A549 (cell line): ENCODE results near the gene CLDN4. TPM values are rescaled to one million over a fixed set of nuclear protein-coding genes. Genes with fewer than 3 reads are reported as not detected.

Experiments
- ATAC-seq, 2 experiments: fragments of 200-7000 bp in 1 of 2; fragments of >200 bp in 1 of 2; cut with Nextera tagmentation in 1 of 2; cut with Tn5 transposase in 1 of 2; 3 replicates each; pipeline versions ENCODE4 v1.8.0 to v1.9.1; 2018 to 2020; ENCODE audit warnings: mild to moderate bottlenecking in 1 of 2, moderate library complexity in 1 of 2
- CTCF ChIA-PET: fragments of 300-600 bp; sonication (Branson Sonifier 250); formaldehyde crosslinking; extraction: SDS; loops from one replicate; lab custom pipeline; 2021; ENCODE audit warnings: antibody characterized with exemption, inconsistent platforms; lab: Yijun Ruan, JAX
- POLR2A ChIA-PET: fragments of 350-600 bp; formaldehyde crosslinking; extraction: SDS; loops from one replicate; lab custom pipeline; 2021; ENCODE audit warnings: antibody characterized with exemption, inconsistent platforms; lab: Yijun Ruan, JAX
- DNase-seq, 2 experiments: peaks; one replicate each; pipeline versions ENCODE4 v3.0.0 to v3.0.0-alpha.2; 2011 to 2016; ENCODE audit warnings: low read depth in 1 of 2, low spot score in 1 of 2
- FAIRE-seq: peaks from 2 replicates; lab custom pipeline; 2011; peaks lifted over from hg19 to GRCh38; lab: Jason Lieb, UNC
- H3K27ac ChIP-seq, 2 experiments: fragments of >200 bp; sonication (Bioruptor Twin); formaldehyde crosslinking; 3 replicates each; pipeline ENCODE4 v1.5.1; 2016 to 2017
- H3K4me1 ChIP-seq: fragments of >200 bp; sonication (Bioruptor Twin); formaldehyde crosslinking; 3 replicates; pipeline ENCODE4 v1.6.1; 2016
- H3K4me2 ChIP-seq: fragments of >200 bp; sonication (Bioruptor Twin); formaldehyde crosslinking; 3 replicates; pipeline ENCODE4 v1.6.1; 2016
- H3K4me3 ChIP-seq: fragments of >200 bp; sonication (Bioruptor Twin); formaldehyde crosslinking; 3 replicates; pipeline ENCODE4 v1.5.1; 2016
- H3K9me3 ChIP-seq: fragments of >200 bp; sonication (Bioruptor Twin); formaldehyde crosslinking; 3 replicates; pipeline ENCODE4 v1.6.1; 2016
- BHLHE40 ChIP-seq: IDR thresholded peaks from 2 replicates; pipeline ENCODE4 v1.6.1; 2012; ENCODE audit warnings: low read depth, low read length, inconsistent platforms
- CBX8 ChIP-seq: fragments of 200-600 bp; sonication (generic); IDR thresholded peaks from 2 replicates; pipeline ENCODE4 v1.6.1; 2016
- CHD2 ChIP-seq: fragments of 150-350 bp; IDR thresholded peaks from 2 replicates; pipeline ENCODE4 v1.6.1; 2014; ENCODE audit warnings: low read length; ENCODE audit not compliant: partially characterized antibody
- CTCF ChIP-seq: fragments of >200 bp; sonication (Bioruptor Twin); formaldehyde crosslinking; IDR thresholded peaks from 3 replicates; pipeline ENCODE4 v1.5.1; 2016
- EHF ChIP-seq: fragments of 250-450 bp; sonication (Bioruptor Pico); IDR thresholded peaks from 2 replicates; pipeline ENCODE4 v1.5.0; 2020; ENCODE audit warnings: mild to moderate bottlenecking
- ELK1 ChIP-seq: fragments of 150-350 bp; IDR thresholded peaks from 2 replicates; pipeline ENCODE4 v1.6.1; 2014; ENCODE audit warnings: low read depth, mild to moderate bottlenecking, low read length
- EP300 ChIP-seq, 2 experiments: fragments of >200 bp; sonication (Bioruptor Twin); formaldehyde crosslinking; IDR thresholded peaks; 2 replicates in 1 of 2; 3 replicates in 1 of 2; pipeline ENCODE4 v1.6.1; 2016 to 2017
- ESRRA ChIP-seq: fragments of 150-350 bp; IDR thresholded peaks from 2 replicates; pipeline ENCODE4 v1.6.1; 2014; ENCODE audit warnings: mild to moderate bottlenecking, low read length, borderline replicate concordance
- FOSL2 ChIP-seq, 2 experiments: fragments of 450-650 bp in 1 of 2; fragments of >200 bp in 1 of 2; sonication (Bioruptor Twin) in 1 of 2; formaldehyde crosslinking; IDR thresholded peaks; 2 replicates each; pipeline versions ENCODE4 v1.5.0 to v1.6.1; 2016 to 2020; ENCODE audit warnings: mild to moderate bottlenecking in 1 of 2, moderate library complexity in 1 of 2
- HDAC2 ChIP-seq: fragments of 200-600 bp; sonication (generic); IDR thresholded peaks from 2 replicates; pipeline ENCODE4 v1.6.1; 2016
- HEYL ChIP-seq: fragments of 250-450 bp; sonication (Bioruptor Pico); IDR thresholded peaks from 2 replicates; pipeline ENCODE4 v1.8.0; 2021; ENCODE audit warnings: mild to moderate bottlenecking, moderate library complexity
- HOXB13 ChIP-seq: fragments of 250-450 bp; sonication (Bioruptor Pico); IDR thresholded peaks from 2 replicates; pipeline ENCODE4 v1.5.0; 2020; ENCODE audit warnings: low read depth, mild to moderate bottlenecking, moderate library complexity
- JUN ChIP-seq, 2 experiments: fragments of >200 bp; sonication (Bioruptor Twin); formaldehyde crosslinking; IDR thresholded peaks; 2 replicates in 1 of 2; 3 replicates in 1 of 2; pipeline ENCODE4 v1.6.1; 2016 to 2017
- KDM5A ChIP-seq: fragments of 200-600 bp; sonication (generic); IDR thresholded peaks from 2 replicates; pipeline ENCODE4 v1.6.1; 2016; ENCODE audit warnings: antibody characterized with exemption, mild to moderate bottlenecking
- MYC ChIP-seq: IDR thresholded peaks from 2 replicates; pipeline ENCODE4 v1.6.1; 2012; ENCODE audit warnings: mild to moderate bottlenecking, inconsistent platforms, low read length, improper control_type of control experiment, borderline replicate concordance
- NFE2L2 ChIP-seq: fragments of 150-350 bp; conservative IDR thresholded peaks from 2 replicates; pipeline ENCODE4 v1.6.1; 2014; ENCODE audit warnings: low read length
- NR3C1 ChIP-seq: fragments of >200 bp; sonication (Bioruptor Twin); formaldehyde crosslinking; IDR thresholded peaks from 3 replicates; pipeline ENCODE4 v1.6.1; 2017
- PHF8 ChIP-seq: fragments of 200-600 bp; sonication (generic); IDR thresholded peaks from 2 replicates; pipeline ENCODE4 v1.6.1; 2016; ENCODE audit warnings: low read depth, mild to moderate bottlenecking, antibody characterized with exemption, moderate library complexity, borderline replicate concordance
- RAD21 ChIP-seq, 2 experiments: fragments of >200 bp in 1 of 2; sonication (Bioruptor Twin) in 1 of 2; formaldehyde crosslinking in 1 of 2; IDR thresholded peaks in 1 of 2; conservative IDR thresholded peaks in 1 of 2; 2 replicates in 1 of 2; 3 replicates in 1 of 2; pipeline ENCODE4 v1.6.1; 2012 to 2018; ENCODE audit warnings: inconsistent platforms in 1 of 2
- RARB ChIP-seq: fragments of 250-450 bp; sonication (Bioruptor Pico); IDR thresholded peaks from 2 replicates; pipeline ENCODE4 v1.8.0; 2021; ENCODE audit warnings: mild to moderate bottlenecking, moderate library complexity
- RCOR1 ChIP-seq: fragments of 150-350 bp; IDR thresholded peaks from 2 replicates; pipeline ENCODE4 v1.6.1; 2014; ENCODE audit warnings: antibody characterized with exemption, low read length, low read depth
- REST ChIP-seq: fragments of 200-600 bp; sonication (generic); IDR thresholded peaks from 2 replicates; pipeline ENCODE4 v1.6.1; 2016; ENCODE audit warnings: antibody characterized with exemption, mild to moderate bottlenecking, moderate library complexity
- SMC3 ChIP-seq: fragments of >200 bp; sonication (Bioruptor Twin); formaldehyde crosslinking; IDR thresholded peaks from 3 replicates; pipeline ENCODE4 v1.6.1; 2018; ENCODE audit warnings: inconsistent platforms
- TFCP2L1 ChIP-seq: fragments of 250-450 bp; sonication (Bioruptor Pico); IDR thresholded peaks from 2 replicates; pipeline ENCODE4 v1.5.0; 2021; ENCODE audit warnings: mild to moderate bottlenecking
- ZNF302 ChIP-seq: fragments of 250-450 bp; sonication (Bioruptor Pico); IDR thresholded peaks from 2 replicates; pipeline ENCODE4 v1.9.0; 2021; ENCODE audit warnings: inconsistent platforms, mild to moderate bottlenecking, moderate library complexity
- ZSCAN20 ChIP-seq: fragments of 250-450 bp; sonication (Bioruptor Pico); IDR thresholded peaks from 2 replicates; pipeline ENCODE4 v1.8.0; 2022; ENCODE audit warnings: mild to moderate bottlenecking, moderate library complexity
- WGBS: methylation state at CpG from one replicate; pipeline ENCODE4 v1.1.6; 2017; ENCODE audit errors: missing lambda C conversion rate; 5-methylcytosine and 5-hydroxymethylcytosine counted together
- polyA plus RNA-seq, 4 experiments: library from polyadenylated mRNA; depleted of rRNA in 3 of 4; stranded (reverse); fragments of >200 nt; fragmentation: RNase III in 1 of 4; extraction: RNeasy Plus Mini Kit Qiagen cat#74134 plus additional on column Dnase treatment in 1 of 4; gene quantifications; 2 replicates in 3 of 4; 3 replicates in 1 of 4; pipeline ENCODE4 v1.2.3, GENCODE V29; 2011 to 2017
- TF ChIP-seq, protein P1 (sequence below): IDR thresholded peaks from 2 replicates; pipeline ENCODE4 v1.6.1; 2012; ENCODE audit warnings: low read depth, borderline replicate concordance

CLDN4 gene
- polyA plus RNA-seq, 2 of the 4 experiments (the other 2 are of a cell fraction), result 1.5 to 2.4 TPM

DNA sequence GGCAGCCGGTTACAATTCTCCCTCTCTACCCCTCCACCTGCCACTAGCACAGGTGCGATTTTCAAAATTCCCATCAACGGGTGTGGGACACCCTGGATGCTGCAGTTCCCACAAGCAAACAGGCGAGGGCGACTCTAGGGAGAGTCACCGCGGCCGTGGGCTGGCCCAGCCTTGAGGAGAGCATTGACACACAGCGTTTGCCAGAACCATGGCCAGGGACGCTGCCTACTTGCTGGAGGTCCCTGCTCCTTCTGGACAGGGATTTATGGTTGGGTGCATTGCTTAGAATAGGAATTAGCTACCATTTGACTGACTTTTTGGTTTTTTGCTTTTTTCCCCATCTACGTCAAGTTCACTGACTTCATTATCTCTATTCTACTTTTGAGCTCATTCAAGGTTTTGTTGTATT lies 19.0 kb upstream of the CLDN4 start:
- TF ChIP-seq NFE2L2, result no peak
- TF ChIP-seq RARB (CRISPR knock-in tag), result no peak
- TF ChIP-seq ZSCAN20 (CRISPR knock-in tag), result no peak
- peak; percentile 63 to 72 for TF ChIP-seq RAD21 (conservative IDR thresholded peaks at IDR 0.05 in 1 of 2, IDR thresholded peaks at IDR 0.05 in 1 of 2)
- no peak for TF ChIP-seq CBX8
- no peak for TF ChIP-seq BHLHE40
- TF ChIP-seq SMC3, result peak; percentile 79
- no peak for TF ChIP-seq ESRRA
- TF ChIP-seq CTCF, result peak; percentile 59
- no peak for TF ChIP-seq CHD2
- TF ChIP-seq EHF (CRISPR knock-in tag), result no peak
- peak; percentile 62; the same call in 1 of the 2 replicates for TF ChIP-seq REST
- FAIRE-seq (no peak), ATAC-seq (peak; percentile 93 to 97), DNase-seq (peak; percentile 67 to 72)
- CTCF ChIA-PET, result interaction anchor here (0.7 to 4.9 kb wide), 18 partner anchors 10 to 195 kb away, joined by 3 to 53 read pairs (median 4); partner anchors contain the start of gene METTL27
- H3K4me2 ChIP-seq, result no peak overlapping the region
- H3K9me3 ChIP-seq, result no peaks in the 10 kb centered on the region
- H3K27ac ChIP-seq, result no peak overlapping the region
- H3K4me1 ChIP-seq, result peaks cover 7% of the 10 kb centered on the region; the same call in 2 of the 3 replicates
- WGBS, result 12% methylated on average over 9 of the region's 11 CpGs
- H3K4me3 ChIP-seq, result no peak overlapping the region
- POLR2A ChIA-PET, result no interaction called here

GRCh38 chr7:73812996-73813395 lies 17.8 kb upstream of the CLDN4 start:
- ChIA-PET CTCF (interaction anchor here (3.2 to 4.5 kb wide), 2 partner anchors 9 to 43 kb away, joined by 28 to 36 read pairs; no protein-coding TSS in a partner anchor), POLR2A (no interaction called here)
- ATAC-seq (no peak), DNase-seq (no peak), FAIRE-seq (no peak)
- H3K4me3 ChIP-seq, result no peak overlapping the region
- no peak overlapping the region for H3K4me2 ChIP-seq
- H3K27ac ChIP-seq, result no peak overlapping the region
- WGBS, result 67% methylated on average over 3 of the region's 3 CpGs
- H3K4me1 ChIP-seq, result peaks cover 7% of the 10 kb centered on the region; the same call in 2 of the 3 replicates
- H3K9me3 ChIP-seq, result no peaks in the 10 kb centered on the region
- TF ChIP-seq NR3C1 (no peak), HDAC2 (no peak), FOSL2 (IDR thresholded peaks at IDR 0.05) (no peak), FOSL2 (CRISPR knock-in tag; IDR thresholded peaks at IDR 0.05) (no peak), ZNF302 (CRISPR knock-in tag) (no peak), PHF8 (no peak), CTCF (no peak), EP300 (IDR thresholded peaks at IDR 0.05) (no peak), ELK1 (no peak), MYC (no peak), RCOR1 (no peak), ESRRA (no peak), RARB (CRISPR knock-in tag) (no peak), JUN (IDR thresholded peaks at IDR 0.05) (no peak), KDM5A (no peak), HEYL (no peak), HOXB13 (no peak), TFCP2L1 (CRISPR knock-in tag) (no peak)
- TF ChIP-seq, protein P1, sequence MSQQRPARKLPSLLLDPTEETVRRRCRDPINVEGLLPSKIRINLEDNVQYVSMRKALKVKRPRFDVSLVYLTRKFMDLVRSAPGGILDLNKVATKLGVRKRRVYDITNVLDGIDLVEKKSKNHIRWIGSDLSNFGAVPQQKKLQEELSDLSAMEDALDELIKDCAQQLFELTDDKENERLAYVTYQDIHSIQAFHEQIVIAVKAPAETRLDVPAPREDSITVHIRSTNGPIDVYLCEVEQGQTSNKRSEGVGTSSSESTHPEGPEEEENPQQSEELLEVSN, result no peak
